Activated CD4-positive, alpha-beta T cell treated with anti-CD3 and anti-CD28 coated beads for 36 hours (primary cell): ENCODE results near the gene SP140. TPM values are rescaled to one million over a fixed set of nuclear protein-coding genes. Genes with fewer than 3 reads are reported as not detected.

Experiments
- ATAC-seq: fragments of 200-7000 bp; cut with Tn5 transposase; one replicate; pipeline ENCODE4 v1.10.0; 2021; ENCODE audit warnings: mild to moderate bottlenecking, moderate library complexity
- CTCF ChIA-PET: fragments of 350-600 bp; sonication (Branson Sonifier 250); formaldehyde crosslinking; loops from one replicate; lab custom pipeline; 2021; ENCODE audit warnings: antibody characterized with exemption; lab: Charles Lee
- POLR2A ChIA-PET: fragments of 350-600 bp; sonication (Branson Sonifier 250); formaldehyde crosslinking; loops from one replicate; lab custom pipeline; 2021; ENCODE audit warnings: antibody characterized with exemption, inconsistent platforms; lab: Charles Lee
- DNase-seq: peaks from one replicate; pipeline ENCODE4 v3.0.0-alpha.2; 2020
- H3K27ac Mint-ChIP-seq: one replicate; pipeline ENCODE4 v1.8.0; 2021; ENCODE audit warnings: mixed read lengths
- H3K27me3 Mint-ChIP-seq: one replicate; pipeline ENCODE4 v1.8.0; 2021; ENCODE audit warnings: mixed read lengths
- H3K36me3 Mint-ChIP-seq: one replicate; pipeline ENCODE4 v1.8.0; 2021; ENCODE audit warnings: low read depth, mixed read lengths
- H3K4me1 Mint-ChIP-seq: one replicate; pipeline ENCODE4 v1.8.0; 2021; ENCODE audit warnings: mixed read lengths
- H3K4me3 Mint-ChIP-seq: one replicate; pipeline ENCODE4 v1.8.0; 2021; ENCODE audit warnings: mild to moderate bottlenecking, moderate library complexity, mixed read lengths
- H3K9me3 Mint-ChIP-seq: one replicate; pipeline ENCODE4 v1.8.0; 2021; ENCODE audit warnings: low read depth, mixed read lengths
- intact Hi-C, 2 experiments: fragments of 100-400 bp; cut with DNase I in 1 of 2; cut with micrococcal nuclease in 1 of 2; formaldehyde crosslinking; loops; one replicate each; pipeline versions ENCODE4 v1.14.2 to v1.15.1; 2022 to 2024; cut with DNase I, micrococcal nuclease
- total RNA-seq, 2 experiments: library from RNA; stranded (reverse); gene quantifications; one replicate each; pipeline ENCODE4 v1.2.3, GENCODE V29; 2021

The SP140 gene
- total RNA-seq, 2 experiments from 2014 or later = 71.3 to 84.2 TPM

DNA sequence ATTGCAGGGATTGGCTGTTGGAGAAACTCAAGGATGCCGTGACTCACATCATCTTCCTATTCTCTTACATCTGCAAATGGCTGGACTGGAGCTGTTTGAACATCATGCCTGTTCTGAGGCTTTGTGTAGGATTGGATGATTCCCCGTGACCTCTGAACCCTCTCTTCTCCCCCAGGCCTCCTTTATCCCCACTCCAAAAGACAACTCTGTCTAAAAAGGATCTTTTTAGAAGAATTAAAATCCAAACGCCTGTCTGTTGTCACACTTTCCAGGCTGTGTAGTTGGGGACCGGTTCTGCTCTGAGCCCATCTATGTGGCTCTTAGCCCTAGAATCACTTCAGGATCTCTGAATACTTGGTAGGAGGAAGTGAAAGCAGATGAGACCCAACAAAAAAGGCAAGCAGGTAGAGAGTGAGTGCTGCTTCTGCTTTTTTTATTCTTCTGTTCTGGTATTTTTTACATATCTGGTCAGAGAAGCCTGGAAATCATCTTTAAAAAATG is 565 bp downstream of the SP140 start:
- peaks cover 57% of the 10 kb centered on the region for H3K4me1 Mint-ChIP-seq
- CTCF ChIA-PET = interaction anchor here (1.0 to 1.4 kb wide), 2 partner anchors 23 to 101 kb away, joined by 3 to 4 read pairs; partner anchors contain the start of gene SP140L
- intact Hi-C loops = loop anchor here in 1 of 2 experiments (2.0 to 5.0 kb wide), 3 partner anchors 29 to 304 kb away; partner anchors contain the start of genes FBXO36, SP100 and TRIP12
- POLR2A ChIA-PET = interaction anchor here (0.6 to 1.3 kb wide), 2 partner anchors 29 to 626 kb away, joined by 3 to 5 read pairs; no protein-coding TSS in a partner anchor
- ATAC-seq = peak; percentile 52
- H3K36me3 Mint-ChIP-seq = peaks cover 28% of the 10 kb centered on the region
- H3K4me3 Mint-ChIP-seq = peak overlapping the region; percentile 81
- no peak for DNase-seq
- H3K27me3 Mint-ChIP-seq = no peaks in the 10 kb centered on the region
- peaks cover 11% of the 10 kb centered on the region for H3K9me3 Mint-ChIP-seq
- H3K27ac Mint-ChIP-seq = peak overlapping the region; percentile 96

DNA sequence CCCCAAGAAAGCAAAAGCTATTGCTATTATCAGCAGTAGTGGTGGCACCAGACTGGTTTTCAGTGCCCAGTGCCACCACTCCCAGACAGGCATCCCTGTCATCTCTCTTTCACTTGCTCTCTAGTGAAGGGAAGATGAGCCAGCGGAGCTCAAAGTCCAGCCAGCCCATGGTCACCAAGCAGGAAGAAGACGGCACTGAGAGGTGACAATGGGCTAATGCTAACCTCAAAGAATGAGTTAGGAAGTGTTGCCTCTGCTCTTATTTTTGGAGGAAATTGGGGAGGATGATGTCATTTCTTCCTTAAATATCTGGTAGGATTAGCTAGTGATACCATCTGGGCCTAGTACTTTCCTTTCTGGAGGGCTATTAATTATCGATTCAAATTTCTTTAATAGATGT is 1.7 kb downstream of the SP140 start:
- Mint-ChIP-seq H3K36me3 (peaks cover 39% of the 10 kb centered on the region), H3K27me3 (no peaks in the 10 kb centered on the region), H3K4me3 (peak overlapping the region; percentile 80), H3K4me1 (peaks cover 60% of the 10 kb centered on the region), H3K27ac (peak overlapping the region; percentile 85), H3K9me3 (peaks cover 15% of the 10 kb centered on the region)
- ATAC-seq (no peak), DNase-seq (peak; percentile 23)
- POLR2A ChIA-PET = no interaction called here
- CTCF ChIA-PET = interaction anchor here (0.8 to 1.8 kb wide), 3 partner anchors 26 to 240 kb away, joined by 3 to 6 read pairs (median 5); partner anchors contain the start of gene SP140L
- intact Hi-C loops = loop anchor here in 1 of 2 experiments (2.0 to 5.0 kb wide), 3 partner anchors 28 to 305 kb away; partner anchors contain the start of genes FBXO36, SP100 and TRIP12

DNA sequence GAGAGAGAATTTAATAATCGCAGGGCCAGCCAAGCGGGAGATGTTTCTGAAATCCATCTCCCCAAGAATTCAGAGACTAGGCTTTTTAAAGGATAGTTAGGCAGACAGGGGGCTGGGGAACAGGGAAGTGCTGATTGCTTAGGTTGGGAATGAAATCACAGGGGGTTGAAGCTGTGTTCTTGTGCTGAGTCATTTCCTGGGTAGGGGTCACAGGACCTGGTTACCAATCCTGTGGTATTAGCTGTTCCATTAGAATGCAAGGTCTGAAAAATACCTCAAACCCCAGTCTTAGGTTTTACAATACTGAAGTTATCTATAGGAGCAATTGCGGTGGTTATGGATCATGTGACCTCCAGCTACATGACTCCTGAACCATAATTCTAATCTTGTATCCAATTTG is 4.6 kb downstream of the SP140 start:
- CTCF ChIA-PET = no interaction called here
- Mint-ChIP-seq H3K4me1 (peaks cover 58% of the 10 kb centered on the region), H3K27ac (peak overlapping the region; percentile 73), H3K27me3 (no peaks in the 10 kb centered on the region), H3K4me3 (peak overlapping the region; percentile 80), H3K9me3 (peaks cover 16% of the 10 kb centered on the region), H3K36me3 (peaks cover 46% of the 10 kb centered on the region)
- ATAC-seq (no peak), DNase-seq (no peak)
- POLR2A ChIA-PET = no interaction called here
- intact Hi-C loops = no loop called here

DNA sequence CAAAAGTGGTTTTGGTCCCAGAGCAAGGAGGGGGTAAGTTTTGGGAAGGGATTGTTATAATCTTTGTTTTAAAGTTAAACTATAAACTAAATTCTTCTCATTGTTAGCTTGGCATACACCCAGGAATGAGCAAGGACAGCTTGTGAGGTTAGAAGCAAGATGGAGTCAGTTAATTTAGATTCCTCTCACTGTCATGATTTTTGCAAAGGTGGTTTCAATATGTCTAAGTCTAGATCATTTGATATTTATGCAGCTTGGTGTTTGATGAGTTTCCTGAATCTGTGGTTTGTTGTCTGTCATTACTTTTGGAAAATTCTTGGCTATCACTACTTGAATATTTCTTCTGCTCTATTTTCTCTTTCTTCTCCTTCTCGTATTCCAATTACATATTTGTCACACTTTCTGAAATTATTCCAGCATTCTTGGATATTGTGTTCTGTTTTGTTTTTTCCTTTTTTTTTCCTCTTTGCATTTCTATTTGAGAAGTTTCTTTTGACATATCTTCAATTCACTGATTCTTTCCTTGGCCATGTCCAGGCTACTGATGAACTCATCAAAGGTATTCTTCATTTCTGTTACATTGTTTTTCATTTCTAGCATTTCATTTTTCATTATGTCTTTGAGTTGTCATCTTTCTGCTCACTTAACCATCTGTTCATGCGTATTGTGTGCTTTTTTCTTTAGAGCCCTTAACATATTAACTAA is 5.1 kb downstream of the SP140 start:
- intact Hi-C loops = no loop called here
- Mint-ChIP-seq H3K27me3 (no peaks in the 10 kb centered on the region), H3K36me3 (peaks cover 50% of the 10 kb centered on the region), H3K4me1 (peaks cover 58% of the 10 kb centered on the region), H3K9me3 (peaks cover 16% of the 10 kb centered on the region), H3K4me3 (peak overlapping the region; percentile 80), H3K27ac (peak overlapping the region; percentile 73)
- ChIA-PET POLR2A (no interaction called here), CTCF (no interaction called here)
- ATAC-seq (no peak), DNase-seq (no peak)

DNA sequence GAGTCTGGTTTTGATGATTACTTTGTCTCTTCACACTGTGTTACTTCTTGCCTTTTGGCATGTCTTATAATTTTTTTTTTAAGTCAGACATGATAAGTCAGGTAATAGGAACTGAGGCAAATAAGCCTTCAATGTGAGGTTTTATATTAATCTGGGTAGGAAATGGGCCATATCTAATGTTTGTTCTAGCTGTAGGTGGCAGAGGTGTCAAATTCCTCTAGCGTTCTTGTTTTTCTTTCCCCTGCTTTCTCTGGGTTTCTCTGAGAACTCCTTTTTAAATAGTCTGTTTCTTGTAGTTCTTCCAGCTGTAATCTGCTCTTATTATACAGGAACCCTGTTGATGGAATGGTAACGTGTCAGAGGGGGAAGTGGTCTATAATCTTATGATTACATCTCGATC is 5.7 kb downstream of the SP140 start:
- Mint-ChIP-seq H3K27ac (no peak overlapping the region), H3K4me1 (peaks cover 58% of the 10 kb centered on the region), H3K27me3 (no peaks in the 10 kb centered on the region), H3K36me3 (peaks cover 54% of the 10 kb centered on the region), H3K9me3 (peaks cover 16% of the 10 kb centered on the region), H3K4me3 (peak overlapping the region; percentile 32)
- ChIA-PET CTCF (no interaction called here), POLR2A (no interaction called here)
- DNase-seq = no peak
- no peak for ATAC-seq
- intact Hi-C loops = no loop called here

DNA sequence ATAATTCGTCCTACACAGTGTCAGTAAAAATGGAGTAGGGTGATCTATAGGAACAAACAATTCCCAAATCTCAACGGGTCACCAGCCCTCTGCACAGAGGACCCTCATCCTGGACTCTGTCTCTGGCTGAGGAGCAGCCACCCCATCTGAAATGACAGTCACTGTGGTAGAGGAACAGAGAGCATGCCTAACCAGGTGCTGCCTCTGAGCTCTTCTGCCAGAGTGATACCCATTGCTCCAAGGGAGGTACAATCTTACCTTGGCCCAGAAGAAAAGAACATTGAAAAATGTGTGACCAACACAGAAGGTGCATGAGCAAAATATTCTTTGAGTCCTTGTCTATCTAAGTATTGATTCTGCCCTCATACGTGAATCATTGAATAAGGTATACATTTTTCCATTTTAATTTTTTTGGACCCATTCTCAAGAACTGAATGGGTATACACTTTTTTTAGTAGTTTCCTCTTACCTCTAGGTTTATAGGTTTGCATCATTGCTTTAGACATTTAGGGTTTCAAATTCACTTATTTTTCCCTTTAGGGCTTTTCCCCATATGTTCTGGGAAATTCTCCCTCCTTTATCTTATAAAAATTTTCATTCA is 8.7 kb downstream of the SP140 start:
- peak overlapping the region; percentile 86 for H3K27ac Mint-ChIP-seq
- POLR2A ChIA-PET = no interaction called here
- peaks cover 67% of the 10 kb centered on the region for H3K36me3 Mint-ChIP-seq
- intact Hi-C loops = loop anchor here (1.0 to 2.0 kb wide), 4 partner anchors 9 to 33 kb away; partner anchors contain the start of gene SP140 (in 1 of the 2)
- CTCF ChIA-PET = no interaction called here
- DNase-seq (peak; percentile 23), ATAC-seq (peak; percentile 62)
- H3K9me3 Mint-ChIP-seq = peaks cover 16% of the 10 kb centered on the region
- no peak overlapping the region for H3K4me3 Mint-ChIP-seq
- H3K4me1 Mint-ChIP-seq = peaks cover 51% of the 10 kb centered on the region
- no peaks in the 10 kb centered on the region for H3K27me3 Mint-ChIP-seq

DNA sequence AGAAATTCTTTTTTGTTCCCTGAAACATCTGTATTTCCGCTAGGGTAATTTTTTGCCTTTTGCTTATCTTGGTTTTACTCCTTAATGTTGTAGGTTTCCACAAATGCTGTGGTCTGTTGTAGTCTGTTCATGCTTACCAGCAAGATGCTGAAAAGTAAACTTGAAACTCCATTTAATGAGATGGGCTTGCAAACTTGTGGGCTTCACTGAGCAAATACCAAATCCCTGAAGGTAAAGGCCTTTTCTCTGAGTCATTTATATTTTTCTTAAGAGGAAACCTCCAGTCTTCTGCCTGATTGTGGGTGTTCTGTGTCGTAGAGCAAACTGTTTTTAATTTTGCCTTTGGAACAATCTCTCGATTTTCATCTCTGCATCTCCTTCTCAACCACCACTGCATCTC is 9.3 kb downstream of the SP140 start:
- ChIA-PET POLR2A (no interaction called here), CTCF (no interaction called here)
- H3K36me3 Mint-ChIP-seq = peaks cover 68% of the 10 kb centered on the region
- no peak overlapping the region for H3K4me3 Mint-ChIP-seq
- ATAC-seq (peak; percentile 85), DNase-seq (no peak)
- H3K27ac Mint-ChIP-seq = peak overlapping the region; percentile 86
- no peaks in the 10 kb centered on the region for H3K27me3 Mint-ChIP-seq
- peaks cover 14% of the 10 kb centered on the region for H3K9me3 Mint-ChIP-seq
- intact Hi-C loops = loop anchor here (1.0 to 2.0 kb wide), 4 partner anchors 10 to 32 kb away; partner anchors contain the start of gene SP140 (in 1 of the 2)
- H3K4me1 Mint-ChIP-seq = peaks cover 47% of the 10 kb centered on the region

DNA sequence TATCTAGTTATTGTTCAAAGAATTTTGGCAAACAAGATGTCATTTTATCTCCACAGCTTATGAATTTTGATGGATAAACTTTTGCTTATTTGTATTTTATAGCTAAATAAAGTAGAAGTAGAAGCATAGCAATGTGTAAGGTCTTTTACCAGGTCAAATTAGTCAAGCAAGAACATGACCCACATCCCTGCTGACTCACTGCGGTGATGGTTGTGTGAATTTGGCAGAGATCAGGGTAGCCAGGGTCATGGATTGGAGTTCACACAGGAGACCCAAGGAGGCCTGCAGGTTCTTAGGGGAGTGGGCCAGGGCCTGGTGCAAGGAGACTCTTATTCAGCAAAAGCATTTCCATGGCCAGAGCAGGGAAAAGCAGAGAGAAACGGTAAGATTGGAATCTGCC is 18.7 kb downstream of the SP140 start:
- Mint-ChIP-seq H3K27me3 (no peaks in the 10 kb centered on the region), H3K4me3 (no peak overlapping the region), H3K4me1 (no peaks in the 10 kb centered on the region), H3K36me3 (peaks cover 31% of the 10 kb centered on the region), H3K27ac (no peak overlapping the region), H3K9me3 (no peaks in the 10 kb centered on the region)
- no peak for DNase-seq
- peak; percentile 39 for ATAC-seq
- CTCF ChIA-PET = interaction anchor here (0.8 kb wide), 1 partner anchor 415 kb away, joined by 3 read pairs; no protein-coding TSS in a partner anchor
- POLR2A ChIA-PET = no interaction called here
- intact Hi-C loops = no loop called here

DNA sequence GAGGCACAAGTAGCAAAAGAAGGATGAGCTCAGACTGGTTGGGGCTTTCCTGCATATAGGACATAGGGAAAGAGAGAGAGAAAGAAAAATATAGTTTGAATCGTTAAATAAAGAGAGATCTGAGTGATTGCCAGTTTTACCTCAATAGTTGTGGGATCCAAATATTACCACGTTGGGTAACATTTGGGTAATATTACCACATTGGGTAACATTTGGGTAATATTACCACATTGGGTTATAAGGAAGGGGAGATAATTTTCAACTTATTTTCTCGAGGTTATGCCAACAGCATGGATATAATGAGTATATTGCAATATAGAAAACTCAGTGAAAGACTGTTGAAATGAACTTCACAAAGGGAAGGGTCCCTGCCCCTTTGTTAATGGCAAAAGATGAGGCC is 20.7 kb downstream of the SP140 start:
- POLR2A ChIA-PET = no interaction called here
- Mint-ChIP-seq H3K27me3 (no peaks in the 10 kb centered on the region), H3K4me1 (no peaks in the 10 kb centered on the region), H3K9me3 (no peaks in the 10 kb centered on the region), H3K27ac (no peak overlapping the region), H3K4me3 (no peak overlapping the region), H3K36me3 (peaks cover 18% of the 10 kb centered on the region)
- DNase-seq (no peak), ATAC-seq (no peak)
- CTCF ChIA-PET = interaction anchor here (0.6 to 1.1 kb wide), 3 partner anchors 8 to 445 kb away, joined by 3 read pairs; no protein-coding TSS in a partner anchor
- intact Hi-C loops = no loop called here

DNA sequence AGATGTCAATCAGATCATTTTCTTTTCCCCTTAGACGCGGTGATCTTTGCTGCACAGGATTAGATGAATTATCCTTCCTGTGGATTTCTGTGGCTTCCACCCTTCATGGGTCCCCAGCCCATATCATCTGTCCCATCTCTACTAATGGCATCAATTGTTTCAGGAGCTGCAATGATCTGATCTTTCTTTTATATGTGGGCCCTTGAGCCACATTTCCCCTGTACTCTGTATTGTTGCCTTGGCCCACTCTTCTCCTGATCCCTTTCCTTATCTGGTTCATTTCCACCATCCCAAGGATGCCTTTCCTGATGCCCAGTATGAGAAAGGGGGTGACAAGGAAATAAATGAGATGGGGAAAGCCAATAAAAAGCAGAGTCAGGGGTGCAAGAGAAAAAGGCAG is 24.7 kb downstream of the SP140 start:
- CTCF ChIA-PET = interaction anchor here (0.7 kb wide), 1 partner anchor 62 kb away, joined by 3 read pairs; no protein-coding TSS in a partner anchor
- H3K27me3 Mint-ChIP-seq = no peaks in the 10 kb centered on the region
- no peaks in the 10 kb centered on the region for H3K4me1 Mint-ChIP-seq
- H3K4me3 Mint-ChIP-seq = no peak overlapping the region
- H3K36me3 Mint-ChIP-seq = peaks cover 4% of the 10 kb centered on the region
- no peak for DNase-seq
- intact Hi-C loops = loop anchor here in 1 of 2 experiments (5.0 kb wide), 3 partner anchors 33 to 67 kb away; partner anchors contain the start of gene SP110
- no peak overlapping the region for H3K27ac Mint-ChIP-seq
- POLR2A ChIA-PET = no interaction called here
- no peaks in the 10 kb centered on the region for H3K9me3 Mint-ChIP-seq
- ATAC-seq = no peak
